ENCODE data around the gene TP63.
"Not testable (repeated sequence)": the region's sequence is repeated elsewhere in the genome, so short reads cannot be mapped to it uniquely, and the experiment has no call there.

The TP63 gene

DNA sequence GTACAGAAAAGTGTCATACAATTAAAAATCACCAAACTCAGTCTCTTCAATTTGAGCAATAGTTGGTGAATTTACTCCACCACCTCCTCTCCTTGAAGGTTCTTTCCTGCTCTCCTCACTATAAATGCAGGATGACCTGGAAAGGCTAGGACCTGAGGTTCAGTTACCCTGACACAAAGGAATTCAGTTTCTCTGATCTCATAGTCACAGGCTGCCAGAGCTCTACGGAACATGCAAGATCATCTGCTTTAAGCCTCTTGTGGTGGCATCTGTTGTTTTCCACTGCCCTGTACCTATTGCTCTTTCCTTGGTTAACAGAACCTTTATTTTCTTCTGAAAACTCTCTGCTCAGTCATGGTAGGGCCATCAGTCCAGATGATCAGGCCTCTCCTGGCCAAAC lies 4.9 kb upstream of the TP63 start:
- DNase-seq, result peak; percentile 10 to 64

DNA sequence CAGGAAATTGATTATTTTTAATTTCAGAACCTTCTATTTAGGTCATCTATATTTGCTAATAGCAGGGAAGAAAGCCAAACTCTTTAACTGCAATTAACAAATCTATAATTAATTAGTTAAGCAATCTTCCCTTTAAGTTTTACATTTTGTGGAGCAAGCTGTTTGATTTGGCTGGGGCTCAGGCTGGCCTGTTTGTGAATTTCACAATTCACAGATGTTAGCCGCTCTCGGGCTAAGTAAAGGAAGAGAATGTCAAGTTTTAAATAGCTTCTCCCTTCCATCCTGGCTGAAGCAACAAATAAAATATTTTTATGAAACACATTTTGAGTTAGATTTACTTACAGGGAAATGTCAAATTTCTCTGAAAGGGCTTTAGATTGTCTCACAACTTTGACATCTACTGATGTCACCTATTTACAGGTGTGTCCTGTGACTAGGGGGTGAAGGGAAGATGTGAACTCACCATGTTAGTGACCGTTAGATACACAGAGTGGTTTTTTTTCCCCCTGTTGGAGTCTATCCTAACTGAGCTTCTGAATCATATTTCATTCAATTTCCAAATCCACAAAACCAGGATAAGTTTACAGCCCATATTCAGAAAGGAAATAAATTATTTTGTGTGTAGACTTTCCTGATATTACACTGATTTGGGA lies 1.3 kb upstream of the TP63 start:
- no peak for DNase-seq

DNA sequence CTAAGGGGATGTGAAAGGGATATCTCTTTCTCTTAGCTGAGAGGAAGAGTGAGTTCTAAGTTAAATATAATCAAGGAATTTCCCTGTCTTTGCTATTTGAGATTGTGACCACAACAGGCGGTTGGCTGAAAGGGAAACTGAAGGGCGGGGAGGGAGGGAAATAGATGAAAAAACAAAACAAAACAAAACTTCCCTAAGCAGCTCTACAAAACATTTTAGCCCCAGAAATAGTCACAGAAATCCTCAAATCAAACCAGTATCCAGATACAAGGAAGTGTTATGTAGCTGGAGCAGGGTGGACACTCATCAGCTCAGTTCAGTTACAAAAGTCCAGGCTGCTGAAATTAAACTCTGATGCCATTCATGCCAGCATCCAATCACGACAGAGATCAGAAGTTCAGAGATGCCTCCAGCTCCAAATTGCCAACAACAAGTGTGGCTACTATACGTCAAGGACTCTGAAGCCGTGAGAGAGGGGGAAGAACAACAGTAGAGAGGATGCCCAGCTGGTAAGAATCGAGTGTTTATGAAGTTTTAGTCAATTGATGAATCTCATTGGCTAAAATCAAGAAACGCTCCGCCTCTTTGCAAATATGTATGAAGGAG lies 319 bp upstream of the TP63 start:
- DNase-seq, result no peak

DNA sequence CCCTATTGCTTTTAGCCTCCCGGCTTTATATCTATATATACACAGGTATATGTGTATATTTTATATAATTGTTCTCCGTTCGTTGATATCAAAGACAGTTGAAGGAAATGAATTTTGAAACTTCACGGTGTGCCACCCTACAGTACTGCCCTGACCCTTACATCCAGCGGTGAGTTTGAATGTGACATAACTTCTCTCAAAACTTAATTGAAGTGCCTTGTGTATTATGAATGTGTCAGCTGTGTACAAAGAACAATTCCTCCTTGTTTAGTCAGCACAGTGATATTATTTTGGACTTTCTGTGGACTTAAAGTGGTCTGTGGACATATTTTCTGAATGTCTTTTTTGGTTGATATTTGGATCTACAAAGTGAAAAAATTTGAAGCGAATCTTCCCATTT lies 220 bp downstream of the TP63 start:
- DNase-seq, result no peak

DNA sequence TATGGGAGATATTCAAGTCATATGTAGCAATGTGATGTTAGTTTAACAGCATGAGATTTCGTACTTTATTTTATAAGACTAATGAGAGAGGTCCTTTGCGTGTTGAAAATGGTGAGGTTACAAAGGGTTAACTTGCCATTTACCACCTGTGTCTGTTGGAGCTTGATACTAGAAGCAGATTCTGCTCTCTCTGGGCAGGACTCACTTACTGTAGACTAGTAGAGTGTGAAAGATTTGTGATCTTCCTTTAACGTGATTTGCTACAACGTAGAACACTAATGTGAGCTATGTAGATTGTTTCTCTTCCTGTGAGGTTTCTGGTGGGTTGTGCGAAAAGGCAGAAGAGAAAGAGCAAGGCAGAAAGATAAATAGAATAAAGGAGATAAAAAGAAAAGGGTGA lies 1.1 kb downstream of the TP63 start:
- no peak for DNase-seq

DNA sequence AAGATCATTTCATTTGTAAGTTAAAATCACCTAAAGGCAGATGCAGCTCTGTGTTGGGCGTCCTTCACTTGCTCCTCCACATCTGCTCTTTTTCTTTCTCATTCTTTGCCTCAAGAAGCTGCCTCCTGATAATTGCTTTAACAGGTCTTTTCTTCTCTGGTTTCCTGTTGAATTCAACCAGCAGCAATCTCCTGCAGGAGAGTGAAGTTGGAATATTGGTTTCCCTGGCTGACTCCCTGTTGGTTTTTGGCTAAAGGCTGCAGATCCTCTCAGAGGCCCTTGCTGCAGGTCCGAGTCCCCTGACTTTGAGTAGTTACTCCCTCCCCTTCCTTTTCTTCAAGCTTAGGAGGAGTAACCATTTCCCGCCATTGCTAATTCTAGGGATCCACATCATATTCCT lies 4.2 kb downstream of the TP63 start:
- DNase-seq, result no peak

DNA sequence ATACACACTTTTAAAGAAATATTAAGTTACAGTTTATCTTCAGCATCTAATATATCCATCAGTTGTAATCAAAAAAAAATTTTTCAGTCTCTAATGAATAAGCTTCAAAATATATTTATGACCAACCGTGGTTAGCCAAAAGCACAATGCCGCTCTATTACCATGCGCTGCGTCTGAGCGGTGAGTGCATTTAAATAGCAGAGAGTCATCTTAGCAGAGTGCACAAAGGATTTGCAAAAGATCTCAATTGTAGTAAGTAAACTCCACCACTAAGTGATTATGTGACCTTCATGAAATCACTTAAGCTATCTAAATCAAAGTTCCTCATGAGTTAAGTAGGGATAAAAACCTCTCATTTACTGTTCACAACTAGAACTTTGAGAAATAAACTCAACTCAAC lies 4.9 kb downstream of the TP63 start:
- DNase-seq, result no peak

DNA sequence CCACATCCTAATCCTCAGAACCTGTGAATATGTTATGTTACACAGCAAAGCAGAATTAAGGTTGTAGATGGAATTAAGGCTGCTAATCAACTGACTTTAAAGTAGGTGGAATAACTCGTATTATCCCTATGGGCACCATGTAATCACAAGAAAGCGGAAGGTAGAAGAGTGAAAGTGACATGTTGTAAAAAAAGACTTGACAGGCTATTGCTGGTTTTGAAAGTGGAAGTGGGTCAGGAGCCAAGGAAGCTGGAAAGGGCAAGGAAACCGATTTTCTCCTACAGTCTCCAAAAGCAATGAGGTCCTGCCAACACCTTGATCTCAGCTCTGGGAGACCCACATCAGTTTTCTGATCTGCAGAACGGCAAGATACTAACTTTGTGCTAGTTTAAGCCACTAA lies 6.6 kb downstream of the TP63 start:
- no peak for DNase-seq

DNA sequence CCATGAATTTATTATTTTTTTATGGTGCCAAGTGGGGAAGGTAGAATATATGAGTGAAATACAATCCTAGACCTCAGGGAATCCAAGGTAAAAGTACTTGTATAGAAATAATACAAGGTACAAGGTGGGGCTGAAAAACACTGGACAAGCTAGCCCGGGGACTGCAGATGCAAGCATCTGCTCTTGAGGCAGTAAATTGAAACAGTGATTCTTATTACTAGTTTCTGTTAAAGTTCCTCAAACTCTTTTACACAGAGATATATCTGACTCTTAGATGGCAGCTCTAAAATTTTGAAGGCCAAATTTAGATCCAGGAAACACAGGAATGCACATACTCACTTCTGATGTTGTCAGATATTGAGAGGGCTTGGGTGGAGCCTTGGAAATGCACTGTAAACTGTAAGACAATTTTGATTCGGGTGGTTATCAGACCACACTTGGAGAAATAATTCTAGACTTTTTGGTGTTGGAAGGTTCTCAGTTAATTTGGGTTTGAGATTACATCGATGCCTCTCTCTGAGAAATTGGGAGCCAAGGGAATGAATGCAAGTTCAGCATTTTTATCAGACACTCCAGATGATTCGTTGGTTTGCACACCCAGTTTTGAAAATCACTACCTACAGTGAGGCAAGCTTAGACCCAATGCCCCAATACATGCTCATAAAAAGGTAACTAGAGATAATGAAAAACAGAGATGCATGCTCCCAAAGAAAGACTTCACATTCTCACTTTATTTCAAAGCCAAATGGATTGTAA lies 7.3 kb downstream of the TP63 start:
- DNase-seq, result no peak

DNA sequence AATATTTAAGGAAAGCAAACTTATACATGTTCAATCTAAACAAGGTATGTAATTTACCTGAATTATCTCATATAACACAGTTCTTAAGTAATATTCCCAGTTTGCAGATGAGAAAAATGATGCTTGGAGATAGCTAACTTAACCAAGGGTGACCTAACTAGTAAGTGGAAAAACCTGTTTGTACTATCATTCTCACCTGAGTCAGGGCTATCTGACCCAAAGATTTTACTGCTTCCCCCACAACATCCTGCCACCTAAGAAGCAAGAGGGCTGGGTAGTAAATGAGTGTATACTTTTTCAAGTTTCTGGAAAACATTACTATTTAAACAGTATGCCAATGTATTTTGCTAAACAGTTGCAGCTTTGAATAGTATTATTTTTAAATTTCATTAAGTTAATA lies 10.6 kb downstream of the TP63 start:
- DNase-seq, result no peak

DNA sequence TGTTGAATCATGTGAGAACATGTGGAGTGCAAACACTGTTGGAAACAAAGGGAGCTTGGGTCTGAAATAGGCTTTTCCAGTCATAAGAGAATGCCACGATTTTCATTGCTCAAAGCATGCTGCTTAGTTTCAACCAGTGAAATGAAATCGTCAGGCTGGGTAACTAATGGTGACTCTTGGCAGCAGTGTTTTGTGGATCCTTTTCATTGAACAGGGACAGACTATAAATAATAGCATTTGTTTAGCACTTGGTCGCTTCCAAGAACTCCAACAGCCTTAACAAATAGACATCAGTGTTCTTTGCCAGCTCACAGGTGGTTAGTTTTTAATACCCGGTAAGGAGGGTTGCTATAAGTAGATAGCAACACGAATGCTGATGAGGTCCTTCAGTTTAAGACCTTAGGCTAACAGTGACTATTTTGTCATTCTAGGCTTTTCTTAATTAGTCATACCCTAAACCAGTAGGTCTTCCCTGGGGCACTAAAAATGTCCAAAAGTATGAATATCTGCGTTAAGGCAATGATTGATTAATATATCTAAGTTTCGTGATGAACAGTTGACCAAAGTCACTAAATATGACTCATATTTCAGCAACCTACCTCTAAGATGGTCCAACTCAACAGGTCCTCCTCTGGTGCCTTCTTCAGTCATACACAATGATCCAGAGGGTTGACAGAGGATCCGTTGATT lies 15.8 kb downstream of the TP63 start:
- DNase-seq, result peak; percentile 12 to 57

DNA sequence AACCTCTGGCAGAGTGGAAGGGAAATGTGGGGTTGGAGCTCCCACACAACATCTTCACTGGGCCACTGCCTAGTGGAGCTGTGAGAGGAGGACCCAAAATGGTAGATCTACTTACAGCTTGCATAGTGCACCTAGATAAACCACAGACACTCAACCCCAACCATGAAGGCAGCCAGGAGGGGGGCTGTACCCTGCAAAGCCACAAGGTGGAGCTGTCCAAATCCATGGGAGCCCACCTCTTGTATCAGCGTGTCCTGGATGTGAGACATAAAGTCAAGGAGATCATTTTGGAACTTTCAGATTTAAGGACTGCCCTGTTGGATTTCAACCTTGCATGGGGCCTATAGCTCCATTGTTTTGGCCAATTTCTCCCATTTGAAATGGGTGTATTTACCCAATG lies 20.9 kb downstream of the TP63 start:
- peak in 1 of 2 experiments; percentile 28 for DNase-seq

DNA sequence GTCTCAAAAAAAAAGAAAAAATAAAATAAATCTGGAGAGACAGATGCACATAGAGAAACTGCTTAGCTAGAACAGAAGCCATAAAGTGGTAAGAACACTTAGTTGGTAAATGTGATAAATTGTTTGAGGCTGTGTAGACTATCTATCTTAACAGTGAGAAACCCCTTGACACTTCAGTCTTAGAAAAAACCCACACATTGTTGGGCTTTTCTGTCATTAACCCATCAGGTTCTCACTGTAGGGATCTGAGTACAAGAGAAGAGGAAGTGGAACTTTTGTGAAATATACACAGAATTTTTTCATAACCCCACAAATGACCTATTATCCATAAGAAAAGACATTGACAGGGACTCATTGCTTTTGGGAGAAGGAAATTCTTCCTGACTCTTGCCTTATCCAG lies 24.4 kb downstream of the TP63 start:
- no peak for DNase-seq

DNA sequence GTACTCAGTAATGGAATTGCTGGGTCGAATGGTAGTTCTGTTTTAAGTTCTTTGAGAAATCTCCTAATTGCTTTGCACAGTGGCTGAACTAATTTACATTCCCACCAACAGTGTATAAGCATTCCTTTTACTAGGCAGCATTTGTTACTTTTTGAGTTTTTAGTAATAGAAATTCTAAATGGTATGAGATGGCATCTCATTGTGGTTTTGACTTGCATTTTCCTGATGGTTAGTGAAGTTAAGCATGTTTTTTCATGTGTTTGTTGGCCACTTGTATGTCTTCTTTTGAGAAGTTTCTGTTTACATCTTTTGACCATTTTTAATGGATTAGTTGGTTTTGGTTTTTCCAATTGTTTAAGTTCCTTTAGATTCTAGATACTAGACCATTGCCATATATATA lies 28.4 kb downstream of the TP63 start:
- DNase-seq, result no peak

DNA sequence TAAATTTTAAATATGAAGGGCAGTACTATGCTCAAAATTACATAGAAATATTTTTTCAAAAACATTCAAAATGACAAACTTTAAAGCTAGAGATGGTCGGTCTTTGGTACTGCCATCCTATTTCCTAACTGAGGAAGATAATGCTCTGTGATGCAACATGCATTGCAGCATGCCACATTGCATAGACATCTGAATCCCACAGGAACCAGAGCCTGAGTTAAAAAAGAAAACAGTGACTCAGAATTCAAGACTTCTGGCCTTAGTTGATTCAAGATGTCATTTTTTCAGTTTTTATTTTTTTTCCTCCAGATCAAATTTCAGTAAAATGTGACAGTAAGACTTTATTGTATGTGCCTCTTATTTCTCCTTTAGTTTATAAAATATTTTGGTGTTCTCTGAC lies 33.1 kb downstream of the TP63 start:
- DNase-seq, result no peak

DNA sequence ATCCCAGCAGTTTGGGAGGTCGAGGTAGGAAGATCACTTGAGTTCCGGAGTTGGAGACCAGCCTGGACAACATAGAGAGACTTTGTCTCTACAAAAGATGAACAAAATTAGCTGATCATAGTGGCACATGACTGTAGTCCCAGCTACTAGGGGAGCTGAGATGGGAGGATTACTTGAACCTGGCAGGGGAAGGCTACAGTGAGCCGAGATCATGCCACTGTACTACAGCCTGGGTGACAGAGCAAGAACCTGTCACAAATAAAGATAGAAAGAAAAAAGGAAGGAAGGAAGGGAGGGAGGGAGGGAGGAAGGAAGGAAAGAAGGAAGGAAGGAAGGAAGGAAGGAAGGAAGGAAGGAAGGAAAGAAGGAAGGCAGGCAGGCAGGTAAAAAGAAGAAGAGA lies 41.2 kb downstream of the TP63 start:
- not testable (repeated sequence) for DNase-seq

DNA sequence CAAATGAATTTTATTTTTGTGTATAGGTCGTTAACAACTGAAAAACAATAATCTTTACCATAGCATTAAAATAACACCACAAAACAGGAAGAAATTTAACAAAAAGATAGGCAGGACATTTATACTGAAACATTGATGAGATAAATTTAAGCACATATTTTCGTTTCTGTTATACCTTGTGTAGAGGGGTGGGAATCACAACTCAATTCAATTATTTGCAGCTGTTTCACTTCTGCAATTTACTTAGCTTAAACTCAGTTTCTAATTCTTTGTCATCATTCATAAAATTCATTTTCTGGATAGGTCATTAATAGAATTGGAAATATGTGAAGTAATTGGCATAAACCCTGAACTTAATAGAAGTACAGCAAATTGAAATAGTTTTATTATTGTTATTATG lies 42.3 kb downstream of the TP63 start:
- DNase-seq, result no peak

DNA sequence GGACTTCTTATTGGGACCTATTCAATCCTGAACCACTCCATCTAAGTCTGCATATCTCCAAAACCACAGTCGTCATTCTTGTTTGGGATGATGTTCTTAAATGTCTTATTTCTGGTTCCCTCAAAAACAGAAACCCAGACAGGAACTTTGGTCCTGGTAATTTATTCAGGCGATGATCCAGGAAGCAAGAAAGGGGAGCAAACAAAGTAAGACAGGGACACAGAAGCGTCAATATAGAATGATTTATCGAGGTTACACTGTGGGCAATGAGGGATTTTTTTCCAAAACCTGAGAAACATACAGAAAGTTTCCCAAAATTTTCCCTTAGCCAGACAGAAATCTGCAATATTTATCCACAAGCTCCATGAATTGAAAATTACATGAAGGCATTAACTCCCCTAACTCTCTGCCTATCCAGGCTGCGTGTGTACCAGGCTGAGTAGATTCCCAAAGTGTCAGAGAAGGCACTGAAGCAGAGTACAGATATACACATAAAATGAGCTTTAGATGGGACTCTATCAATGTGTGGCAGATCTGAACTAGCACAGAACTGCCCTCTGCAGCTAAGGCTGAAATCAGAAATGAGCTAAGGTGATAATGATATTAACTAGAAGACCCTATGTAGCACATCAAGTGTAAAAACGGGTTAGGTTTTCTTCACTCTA lies 43.2 kb downstream of the TP63 start:
- no peak for DNase-seq

DNA sequence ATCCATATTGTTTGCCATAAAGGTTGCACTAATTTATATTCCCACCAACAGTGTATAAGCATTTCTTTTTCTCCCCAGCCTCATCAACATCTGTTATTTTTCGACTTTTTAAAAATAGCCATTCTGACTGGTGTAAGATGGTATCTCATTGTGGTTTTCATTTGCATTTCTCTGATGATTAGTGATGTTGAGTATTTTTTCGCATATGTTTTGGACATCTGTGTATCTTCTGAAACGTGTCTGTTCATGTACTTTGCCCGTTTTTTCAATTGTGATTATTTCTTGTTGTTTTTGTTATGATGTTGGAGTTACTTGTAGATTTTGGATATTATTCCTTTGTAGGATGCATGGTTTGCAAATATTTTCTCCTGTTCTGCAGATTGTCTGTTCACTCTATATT lies 46.5 kb downstream of the TP63 start:
- DNase-seq, result no peak

DNA sequence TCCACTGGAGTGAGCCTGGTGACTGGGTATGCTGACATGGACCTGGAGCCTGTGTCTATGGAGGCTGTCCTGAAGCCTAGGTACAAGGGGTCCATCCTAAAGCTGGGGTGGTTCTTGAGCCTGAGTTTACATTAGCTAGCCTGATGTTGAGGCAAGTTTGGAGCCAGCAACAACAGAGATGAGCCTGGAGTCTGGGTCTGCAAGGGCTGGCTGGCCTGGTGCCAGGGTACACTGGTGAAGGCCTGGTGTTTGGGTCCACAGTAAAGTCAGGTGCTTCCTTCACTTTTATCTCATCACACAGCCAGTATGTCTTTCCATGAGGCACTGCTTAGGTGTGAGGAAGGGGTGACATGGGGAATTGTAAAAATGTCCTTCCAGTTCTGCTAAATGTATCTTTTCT lies 49.5 kb downstream of the TP63 start:
- DNase-seq, result no peak

DNA sequence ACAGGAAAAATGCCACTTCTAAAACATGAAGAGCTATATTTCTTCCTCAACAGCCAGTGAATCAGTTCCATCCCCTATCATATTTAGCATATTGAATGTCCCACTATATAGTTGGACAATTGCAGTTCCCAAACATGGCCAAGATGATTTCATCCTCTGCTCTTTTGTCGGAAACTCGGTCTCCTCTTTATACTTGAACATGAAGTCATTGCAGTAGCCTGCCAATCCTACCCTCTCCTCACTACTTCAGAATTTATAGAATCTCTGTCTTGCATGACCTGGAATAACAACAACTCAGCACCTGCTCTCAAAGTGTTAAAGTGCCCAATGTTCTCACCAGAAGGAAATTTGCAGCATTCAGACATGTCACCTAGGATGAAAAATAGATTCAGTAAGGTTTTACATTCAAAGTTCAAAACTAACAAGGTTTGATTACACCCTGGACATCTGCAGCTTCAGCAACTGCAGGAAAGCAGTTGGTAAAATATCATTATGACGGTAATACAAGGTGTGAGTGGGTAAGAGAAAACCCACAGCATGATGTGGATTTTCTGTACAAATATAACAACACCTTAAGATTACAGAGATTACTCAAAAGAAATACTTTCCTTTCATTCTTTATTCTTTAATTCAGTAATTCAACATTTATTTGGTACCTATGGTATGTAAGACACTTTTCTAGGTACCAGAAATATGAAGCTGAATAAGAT lies 52.5 kb downstream of the TP63 start:
- no peak for DNase-seq

DNA sequence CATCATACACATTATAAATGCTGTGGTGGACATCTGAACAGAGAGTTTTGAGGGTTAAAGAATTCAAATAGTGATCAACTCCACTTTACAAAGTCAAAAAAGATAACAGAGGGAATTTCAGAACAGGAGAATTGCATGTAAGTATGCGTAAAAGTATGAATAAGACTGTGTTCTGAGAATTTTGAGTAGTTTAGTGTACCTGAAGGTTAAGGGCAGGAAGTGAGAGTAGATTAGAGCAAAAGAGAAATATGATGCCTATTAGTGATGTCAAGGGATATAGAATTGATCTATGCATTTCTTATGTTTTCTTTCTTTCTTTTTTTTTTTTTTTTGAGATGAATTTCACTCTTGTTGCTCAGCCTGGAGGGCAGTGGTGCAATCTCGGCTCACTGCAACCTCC lies 53.1 kb downstream of the TP63 start:
- no peak for DNase-seq

DNA sequence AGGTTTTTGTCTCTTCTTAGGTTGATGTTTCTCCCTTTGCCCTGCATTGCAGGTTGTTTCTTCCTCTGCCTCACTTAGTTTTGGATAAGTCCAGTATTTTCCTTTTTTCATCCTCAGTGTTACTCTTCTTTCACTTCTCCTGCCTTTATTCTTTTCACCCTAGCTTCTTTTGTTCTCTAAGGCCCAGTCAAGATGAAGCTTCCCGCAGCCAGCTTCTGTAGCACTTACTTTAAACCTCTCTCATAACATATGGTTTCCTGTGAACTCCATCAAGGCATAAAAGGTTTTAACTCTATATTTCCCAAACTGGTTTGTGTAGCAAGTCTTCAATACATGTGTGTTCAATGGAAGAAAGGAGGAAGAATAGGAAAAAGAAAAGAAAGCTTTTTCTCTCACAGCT lies 54.1 kb downstream of the TP63 start:
- DNase-seq, result no peak
